ELF-1 (cell line): Measurements from ENCODE around the gene SLC6A19.
"Not testable (repeated sequence)": the region's sequence is repeated elsewhere in the genome, so short reads cannot be mapped to it uniquely, and the experiment has no call there.

Experiments used
- DNase-seq: peaks from one replicate; pipeline ENCODE4 v3.0.0-alpha.2; 2016; ENCODE audit warnings: low read depth, low spot score

The SLC6A19 gene

GRCh38 chr5:1201327-1202025, at the start of gene SLC6A19:
Gene SLC6A19, plus strand, starts transcription at chr5:1201595. Its CDS starts 56 bp downstream, at chr5:1201651.
- DNase-seq, result no peak

DNA sequence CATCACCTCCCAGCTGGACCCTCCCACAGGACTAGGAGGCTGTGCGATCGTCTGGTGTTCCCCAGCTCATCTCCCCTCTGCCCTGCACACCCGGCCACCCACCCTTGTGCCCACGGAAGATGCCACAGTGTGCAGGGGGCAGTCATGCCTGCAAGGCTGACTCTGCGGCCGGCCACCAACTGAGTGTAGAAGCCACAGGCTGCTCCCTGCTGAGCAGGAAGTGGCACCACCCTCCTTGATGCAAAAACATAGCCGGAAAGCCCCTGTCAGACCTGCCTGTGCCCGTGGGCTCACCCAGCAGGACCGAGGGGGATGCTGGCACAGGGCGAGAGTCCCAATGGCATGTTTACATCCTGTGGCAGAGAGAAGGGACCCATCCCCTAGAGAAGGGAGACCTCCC, 49.2 kb upstream of the SLC6A19 start:
- DNase-seq, result no peak

- peak; percentile 71 for DNase-seq
These were observed 48.6 kb upstream of the SLC6A19 start for GRCh38 chr5:1152771-1153282.

GRCh38 chr5:1153428-1153827, 48.0 kb upstream of the SLC6A19 start:
- no peak for DNase-seq

- DNase-seq, result no peak
These were observed 46.0 kb upstream of the SLC6A19 start for GRCh38 chr5:1155191-1156032.

DNA sequence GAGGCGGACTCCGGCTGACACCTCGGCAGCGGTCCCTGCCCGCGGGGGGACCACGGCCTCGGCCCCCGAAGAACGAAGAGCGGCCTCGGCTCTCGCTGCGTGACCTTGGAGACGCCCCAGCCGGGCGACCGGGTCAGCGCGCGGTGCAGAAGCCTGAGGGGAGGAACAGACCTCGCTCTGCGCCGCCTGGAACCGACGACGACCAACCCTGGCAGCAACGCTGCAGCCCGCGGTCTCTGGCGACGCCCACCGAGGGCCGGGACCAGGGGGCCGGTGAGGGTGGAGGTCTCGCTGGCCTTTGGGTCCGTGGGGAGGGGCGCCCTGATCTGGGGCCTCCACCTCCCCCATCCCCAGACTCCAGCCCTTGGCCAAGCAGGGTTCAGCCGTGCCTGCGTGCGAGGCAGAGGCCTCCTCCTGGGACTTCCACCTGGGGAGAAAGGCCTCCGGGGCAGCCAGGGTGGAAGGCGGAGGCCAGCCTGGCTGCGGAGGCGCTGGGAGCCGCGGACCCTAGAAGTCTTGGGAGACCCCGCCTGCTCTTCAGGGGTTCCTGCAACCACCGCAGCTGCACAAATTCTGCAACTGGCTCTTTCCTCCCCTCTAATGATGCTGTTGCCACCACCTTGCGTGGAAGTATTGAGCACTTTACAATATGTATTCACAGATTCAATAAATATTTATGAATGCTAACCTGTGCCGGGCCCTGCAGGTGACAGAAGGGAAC, 45.2 kb upstream of the SLC6A19 start:
- DNase-seq, result no peak

- no peak for DNase-seq
These were observed 44.5 kb upstream of the SLC6A19 start for GRCh38 chr5:1156754-1157460.

GRCh38 chr5:1157461-1157986, 43.9 kb upstream of the SLC6A19 start:
- not testable (repeated sequence) for DNase-seq

DNA sequence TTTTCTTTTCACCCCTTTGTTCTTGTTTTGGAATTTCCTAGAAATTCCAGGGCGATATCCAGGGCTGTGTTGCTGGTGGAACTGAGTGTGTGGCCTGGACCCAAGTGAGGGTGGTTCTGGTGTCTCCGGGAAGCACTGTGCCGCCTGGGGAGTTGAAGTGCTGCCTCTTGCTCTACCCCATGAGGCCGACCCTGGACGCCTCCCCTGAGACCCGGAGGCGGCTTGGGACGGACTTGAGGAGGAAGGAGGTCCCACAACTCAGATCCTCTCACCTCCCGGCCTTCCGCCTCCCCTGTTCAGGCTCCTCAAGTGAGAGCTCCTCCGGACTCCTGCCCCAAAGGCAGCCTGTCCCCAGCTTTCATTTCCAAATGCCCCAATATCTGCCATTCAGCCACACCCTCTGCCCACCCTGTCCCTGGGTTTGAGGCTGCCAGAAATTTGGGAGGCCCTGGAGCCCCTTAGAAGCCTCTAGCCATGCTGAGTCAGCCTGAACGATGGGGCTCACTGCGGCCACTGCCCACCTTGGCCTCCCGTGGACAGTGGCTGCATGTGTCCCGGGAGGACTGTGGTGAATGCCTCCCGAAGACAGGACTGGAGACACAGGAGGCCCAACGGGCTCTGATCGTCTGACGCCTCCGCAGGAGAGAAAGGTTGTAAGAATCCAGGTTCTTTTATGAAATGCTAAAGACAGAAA, 42.6 kb upstream of the SLC6A19 start:
- DNase-seq, result no peak

- DNase-seq, result no peak
These were observed 42.1 kb upstream of the SLC6A19 start for GRCh38 chr5:1159341-1159675.

GRCh38 chr5:1159774-1160406, 41.5 kb upstream of the SLC6A19 start:
- no peak for DNase-seq

DNA sequence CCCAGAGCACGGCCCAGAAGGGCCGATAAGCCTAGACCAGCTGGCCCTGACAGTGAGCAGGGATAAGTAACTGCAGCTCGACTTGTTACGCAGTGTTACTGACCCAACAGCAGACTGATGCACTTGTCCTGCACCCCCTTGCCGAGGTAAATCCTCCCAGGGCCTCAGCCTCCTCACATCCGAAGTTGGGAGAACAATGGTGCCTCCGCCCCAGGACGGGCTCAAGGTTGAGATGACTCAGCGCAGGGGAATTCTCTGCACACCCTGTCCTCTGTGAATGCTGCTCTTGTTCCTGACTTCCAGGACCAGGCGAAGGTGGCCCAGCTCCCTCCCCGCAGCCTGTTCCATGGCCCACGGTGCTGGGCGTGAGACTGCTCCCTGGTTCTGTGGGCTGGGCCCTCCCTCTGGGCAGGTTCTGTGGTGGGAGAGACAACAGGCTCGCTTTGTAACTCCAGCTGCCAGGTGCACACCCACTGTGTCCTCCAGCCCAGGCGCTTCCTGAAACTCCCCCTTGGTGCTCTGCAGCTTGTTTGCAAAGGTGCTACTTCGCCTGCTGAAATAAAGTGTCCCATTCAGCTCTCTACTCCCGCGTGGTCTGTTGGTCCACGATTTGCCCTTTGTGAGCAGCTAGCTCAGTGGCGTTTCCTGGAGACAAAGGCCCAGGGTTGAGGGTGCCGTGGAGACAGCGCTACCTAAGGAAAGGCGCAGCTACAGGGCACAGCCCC, 40.1 kb upstream of the SLC6A19 start:
- DNase-seq, result peak; percentile 68

- DNase-seq, result no peak
These were observed 39.6 kb upstream of the SLC6A19 start for GRCh38 chr5:1161833-1162229.

- DNase-seq, result no peak
These were observed 39.1 kb upstream of the SLC6A19 start for GRCh38 chr5:1162276-1162675.

- DNase-seq, result no peak
These were observed 38.6 kb upstream of the SLC6A19 start for GRCh38 chr5:1162751-1163150.

DNA sequence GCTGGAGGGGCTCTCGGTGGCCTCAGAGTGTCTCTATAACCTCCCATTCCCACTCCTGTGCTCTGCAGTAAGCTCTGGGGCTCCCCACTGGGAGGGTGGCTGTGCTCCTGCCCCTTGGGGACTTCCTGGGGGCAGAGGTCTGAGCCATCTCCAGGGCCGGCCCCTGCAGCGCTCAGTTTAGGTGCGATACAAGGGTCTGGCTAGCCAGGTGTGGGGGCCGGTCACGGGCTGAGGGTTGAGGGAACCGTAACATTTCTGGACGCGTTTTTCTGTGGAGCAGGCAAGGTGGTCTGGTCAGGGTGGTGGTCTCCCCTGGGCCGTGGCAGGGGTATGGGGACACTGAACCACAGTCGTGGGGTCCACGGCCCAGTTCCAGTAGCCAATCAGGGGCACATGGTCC, 38.0 kb upstream of the SLC6A19 start:
- no peak for DNase-seq

DNA sequence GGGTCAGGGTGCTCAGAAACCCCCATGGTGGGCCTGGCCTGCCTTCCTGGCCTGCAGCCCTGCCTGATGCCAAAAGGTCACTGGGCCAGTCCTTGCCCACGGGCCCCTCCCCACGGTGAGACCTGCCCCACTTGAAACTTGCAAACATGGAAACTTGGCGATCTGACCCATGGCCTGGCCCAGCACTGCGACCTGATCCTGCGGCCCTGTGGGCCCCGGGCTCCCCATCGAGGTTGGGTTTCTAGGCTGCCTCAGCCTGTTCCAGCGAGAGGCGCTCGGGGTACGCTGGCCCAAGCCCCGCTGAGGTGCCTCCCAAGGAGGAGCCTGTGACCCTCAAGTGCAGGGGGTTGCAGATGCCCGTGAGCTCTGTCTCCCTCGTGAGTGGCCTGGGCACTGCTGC, 37.5 kb upstream of the SLC6A19 start:
- no peak for DNase-seq

GRCh38 chr5:1164696-1165630, 36.4 kb upstream of the SLC6A19 start:
- DNase-seq, result no peak

DNA sequence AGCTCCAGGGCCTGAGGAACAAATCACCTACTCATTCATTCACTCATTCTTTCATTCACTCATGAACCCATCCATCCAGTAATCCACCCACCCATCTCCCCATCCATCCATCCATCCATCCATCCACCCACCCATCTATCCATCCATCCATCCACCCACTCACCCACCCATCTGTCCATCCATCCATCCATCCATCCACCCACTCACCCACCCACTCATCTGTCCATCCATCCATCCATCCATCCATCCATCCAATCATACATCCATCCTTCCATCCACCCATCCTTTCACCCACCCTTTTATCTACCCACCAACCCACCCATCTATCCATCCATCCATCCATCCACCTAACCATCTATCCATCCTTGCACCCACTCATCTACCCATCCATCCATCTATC, 35.5 kb upstream of the SLC6A19 start:
- DNase-seq, result no peak
